ENCODE data around the gene KCND2.
"Not testable (repeated sequence)": the region's sequence is repeated elsewhere in the genome, so short reads cannot be mapped to it uniquely, and the experiment has no call there.

KCND2 gene

DNA sequence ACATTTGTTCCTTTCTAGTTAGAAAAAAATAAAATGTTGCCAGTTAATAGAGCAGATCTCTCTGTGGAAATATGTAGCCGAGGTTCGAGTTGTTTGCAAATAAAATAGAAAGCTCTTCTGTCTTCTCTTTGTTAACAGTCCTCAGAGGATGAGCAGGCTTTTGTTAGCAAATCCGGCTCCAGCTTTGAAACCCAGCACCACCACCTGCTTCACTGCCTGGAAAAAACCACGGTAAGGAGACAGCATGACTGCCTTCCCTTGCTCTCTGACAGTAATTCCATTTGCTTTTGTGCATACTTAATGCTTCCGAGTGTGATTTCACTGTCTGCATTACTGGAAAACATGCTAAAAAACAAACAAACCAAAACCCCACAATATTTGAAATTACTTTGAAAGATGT, 469.4 kb downstream of the KCND2 start:
- peak; percentile 4 for DNase-seq (ENCODE audit: low read depth)
- no peak for TF ChIP-seq CTCF (IDR thresholded peaks at IDR 0.05; ENCODE audit: insufficient read depth, low read depth, low read length, missing control alignments)

DNA sequence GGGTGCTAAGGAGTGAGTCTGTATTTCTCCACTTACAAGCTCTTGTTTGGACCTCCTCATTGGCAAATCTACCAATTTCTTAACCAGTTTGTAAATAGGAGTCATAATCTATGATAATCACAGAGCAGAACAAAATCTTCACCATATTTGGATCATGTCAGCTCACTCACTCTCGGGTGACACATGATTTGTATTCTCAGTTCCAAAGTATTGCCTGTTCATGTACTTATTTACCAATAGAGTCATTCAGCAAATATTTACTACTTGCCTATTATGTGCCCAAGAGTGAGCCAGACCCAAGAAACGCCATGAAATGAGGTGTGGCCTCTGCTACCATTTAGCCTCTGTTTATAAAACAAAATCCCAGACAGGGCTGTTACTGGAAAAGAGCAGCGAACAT, 470.2 kb downstream of the KCND2 start:
- peak; percentile 94 for DNase-seq (ENCODE audit: low read depth)
- no peak overlapping the region for H3K4me3 ChIP-seq (ENCODE audit: low read length)
- no peak for TF ChIP-seq CTCF (IDR thresholded peaks at IDR 0.05; ENCODE audit: insufficient read depth, low read depth, low read length, missing control alignments)

More for the DNA sequence above, 469.4 kb downstream of the KCND2 start:
- H3K4me3 ChIP-seq (ENCODE audit: low read length): no peak overlapping the region

- DNase-seq (ENCODE audit: low read depth): no peak
- TF ChIP-seq CTCF (IDR thresholded peaks at IDR 0.05; ENCODE audit: insufficient read depth, low read depth, low read length, missing control alignments): no peak
- no peak overlapping the region for H3K4me3 ChIP-seq (ENCODE audit: low read length)
Observed at GRCh38 chr7:120760050-120760449, 487.1 kb downstream of the KCND2 start.

GRCh38 chr7:120760851-120761250, 487.9 kb downstream of the KCND2 start:
- no peak for TF ChIP-seq CTCF (IDR thresholded peaks at IDR 0.05; ENCODE audit: insufficient read depth, low read depth, low read length, missing control alignments)
- no peak overlapping the region for H3K4me3 ChIP-seq (ENCODE audit: low read length)
- no peak for DNase-seq (ENCODE audit: low read depth)

DNA sequence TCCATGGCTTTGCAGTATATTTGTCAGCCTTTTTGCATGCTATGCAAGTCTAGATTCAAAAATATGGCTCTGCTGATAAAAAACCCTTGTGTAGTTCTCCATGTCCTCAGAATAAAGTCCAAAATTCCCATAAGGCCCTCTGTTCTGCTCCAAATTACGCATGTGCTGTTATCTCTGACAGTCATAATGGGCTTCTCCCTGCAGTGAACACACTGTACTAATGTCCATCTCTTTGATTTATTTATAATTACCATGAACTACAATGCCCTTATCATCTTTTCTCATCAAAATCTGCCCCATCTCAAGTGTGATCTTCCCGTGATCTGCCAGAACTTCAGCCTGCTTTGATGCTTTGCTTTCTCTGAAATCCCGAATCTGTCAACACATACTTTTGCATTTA, 497.2 kb downstream of the KCND2 start:
- DNase-seq (ENCODE audit: low read depth): no peak
- TF ChIP-seq CTCF (IDR thresholded peaks at IDR 0.05; ENCODE audit: insufficient read depth, low read depth, low read length, missing control alignments): no peak
- H3K4me3 ChIP-seq (ENCODE audit: low read length): no peak overlapping the region

- no peak for TF ChIP-seq CTCF (IDR thresholded peaks at IDR 0.05; ENCODE audit: insufficient read depth, low read depth, low read length, missing control alignments)
- no peak overlapping the region for H3K4me3 ChIP-seq (ENCODE audit: low read length)
- no peak for DNase-seq (ENCODE audit: low read depth)
Observed at GRCh38 chr7:120774481-120774880, 501.5 kb downstream of the KCND2 start.

DNA sequence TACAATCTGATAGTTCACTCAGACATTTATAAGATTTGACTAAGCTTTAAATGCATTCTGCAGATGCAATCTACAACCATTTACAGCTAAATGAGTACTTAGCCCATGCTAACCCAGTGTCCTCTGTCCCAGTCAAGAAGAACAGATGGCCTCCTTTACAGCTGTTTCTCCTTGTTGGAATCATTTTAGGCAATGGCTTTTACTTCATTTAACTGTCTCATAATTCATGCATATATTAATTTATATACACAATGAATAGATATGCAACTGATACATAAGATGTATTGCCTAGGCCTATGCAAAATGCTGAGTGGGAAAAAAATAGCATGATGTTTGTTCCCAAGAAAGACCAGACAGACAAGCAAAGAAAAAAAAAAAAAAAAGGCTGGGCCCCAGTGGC, 502.8 kb downstream of the KCND2 start:
- no peak overlapping the region for H3K4me3 ChIP-seq (ENCODE audit: low read length)
- TF ChIP-seq CTCF (IDR thresholded peaks at IDR 0.05; ENCODE audit: insufficient read depth, low read depth, low read length, missing control alignments): no peak
- DNase-seq (ENCODE audit: low read depth): no peak

DNA sequence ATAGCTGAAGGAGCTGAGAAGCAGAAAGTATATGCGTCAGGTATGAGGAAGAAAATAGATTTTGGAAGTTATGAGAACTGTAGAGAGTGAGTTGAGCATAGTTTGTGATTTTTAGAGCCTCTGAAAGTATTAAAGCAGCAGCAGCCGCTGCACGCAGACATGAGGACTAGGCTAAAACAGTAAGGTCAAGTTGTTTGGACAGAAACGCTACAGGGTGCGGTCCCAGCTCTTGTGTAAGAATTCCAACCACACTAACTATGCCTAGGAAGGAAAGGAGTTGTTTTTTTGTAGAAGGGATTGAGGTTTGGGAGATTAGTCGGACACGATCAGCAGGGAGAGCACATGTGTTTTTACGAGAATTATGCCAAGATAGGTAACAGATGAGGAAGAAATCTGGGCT, 506.1 kb downstream of the KCND2 start:
- DNase-seq (ENCODE audit: low read depth); H3K4me3 ChIP-seq (ENCODE audit: low read length): not testable (repeated sequence)

- DNase-seq (ENCODE audit: low read depth); H3K4me3 ChIP-seq (ENCODE audit: low read length): not testable (repeated sequence)
Observed at GRCh38 chr7:120780451-120780850, 507.5 kb downstream of the KCND2 start.

Data from epithelial cell of esophagus (primary cell).